DMS114 treated with DMSO at 0.1 percent for 48 hours (cell line): ENCODE data around the gene CNNM1.

Experiments
- DNase-seq: peaks from one replicate; lab custom pipeline; 2025; ENCODE audit not compliant: unreplicated experiment; lab: John Stamatoyannopoulos, UW

CNNM1 gene

GRCh38 chr10:99337311-99337811, 8.2 kb downstream of the CNNM1 start:
- no peak for DNase-seq

- DNase-seq = no peak
Observed at GRCh38 chr10:99337901-99338300, 8.7 kb downstream of the CNNM1 start.

GRCh38 chr10:99339077-99339476, 9.9 kb downstream of the CNNM1 start:
- DNase-seq = no peak

GRCh38 chr10:99339563-99340047, 10.4 kb downstream of the CNNM1 start:
- DNase-seq = no peak

- no peak for DNase-seq
Observed at GRCh38 chr10:99340650-99341049, 11.5 kb downstream of the CNNM1 start.

- no peak for DNase-seq
Observed at GRCh38 chr10:99341248-99341647, 12.1 kb downstream of the CNNM1 start.

- DNase-seq = no peak
Observed at GRCh38 chr10:99341860-99342490, 12.8 kb downstream of the CNNM1 start.

GRCh38 chr10:99343262-99343661, 14.1 kb downstream of the CNNM1 start:
- DNase-seq = no peak

- DNase-seq = no peak
Observed at GRCh38 chr10:99344715-99345114, 15.6 kb downstream of the CNNM1 start.

GRCh38 chr10:99345350-99345749, 16.2 kb downstream of the CNNM1 start:
- DNase-seq = no peak

GRCh38 chr10:99346247-99346646, 17.1 kb downstream of the CNNM1 start:
- DNase-seq = no peak

GRCh38 chr10:99347672-99348071, 18.5 kb downstream of the CNNM1 start:
- DNase-seq = no peak

- no peak for DNase-seq
Observed at GRCh38 chr10:99353182-99353581, 24.0 kb downstream of the CNNM1 start.

- no peak for DNase-seq
Observed at GRCh38 chr10:99357691-99358090, 28.5 kb downstream of the CNNM1 start.

- no peak for DNase-seq
Observed at GRCh38 chr10:99358101-99358500, 28.9 kb downstream of the CNNM1 start.

- DNase-seq = no peak
Observed at GRCh38 chr10:99360934-99361333, 31.8 kb downstream of the CNNM1 start.

GRCh38 chr10:99364125-99364524, 35.0 kb downstream of the CNNM1 start:
- DNase-seq = no peak

- DNase-seq = no peak
Observed at GRCh38 chr10:99365311-99365710, 36.2 kb downstream of the CNNM1 start.

- no peak for DNase-seq
Observed at GRCh38 chr10:99365736-99366135, 36.6 kb downstream of the CNNM1 start.

GRCh38 chr10:99366666-99367065, 37.5 kb downstream of the CNNM1 start:
- no peak for DNase-seq

- DNase-seq = no peak
Observed at GRCh38 chr10:99368646-99369045, 39.5 kb downstream of the CNNM1 start.

- no peak for DNase-seq
Observed at GRCh38 chr10:99369126-99369525, 40.0 kb downstream of the CNNM1 start.

GRCh38 chr10:99369551-99369950, 40.4 kb downstream of the CNNM1 start:
- no peak for DNase-seq
